ENCODE data around the gene FOXK2.

The FOXK2 gene

GRCh38 chr17:82590881-82591539, 71.5 kb downstream of the FOXK2 start:
- no peak for DNase-seq (ENCODE audit: low read depth)

- no peak for DNase-seq (ENCODE audit: low read depth)
These were observed 72.8 kb downstream of the FOXK2 start for GRCh38 chr17:82592289-82592766.

- peak; percentile 72 for DNase-seq (ENCODE audit: low read depth)
These were observed 73.4 kb downstream of the FOXK2 start for GRCh38 chr17:82592767-82593589.

- no peak for DNase-seq (ENCODE audit: low read depth)
These were observed 74.1 kb downstream of the FOXK2 start for GRCh38 chr17:82593590-82594087.

GRCh38 chr17:82594571-82594970, 75.0 kb downstream of the FOXK2 start:
- DNase-seq (ENCODE audit: low read depth), result no peak

- no peak for DNase-seq (ENCODE audit: low read depth)
These were observed 76.4 kb downstream of the FOXK2 start for GRCh38 chr17:82595893-82596292.

GRCh38 chr17:82596296-82596695, 76.8 kb downstream of the FOXK2 start:
- DNase-seq (ENCODE audit: low read depth), result no peak

- DNase-seq (ENCODE audit: low read depth), result no peak
These were observed 77.5 kb downstream of the FOXK2 start for GRCh38 chr17:82596837-82597672.

- DNase-seq (ENCODE audit: low read depth), result peak; percentile 39
These were observed 79.0 kb downstream of the FOXK2 start for GRCh38 chr17:82598256-82599119.

- no peak for DNase-seq (ENCODE audit: low read depth)
These were observed 80.4 kb downstream of the FOXK2 start for GRCh38 chr17:82599674-82600661.

- DNase-seq (ENCODE audit: low read depth), result no peak
These were observed 81.4 kb downstream of the FOXK2 start for GRCh38 chr17:82600731-82601446.

GRCh38 chr17:82601447-82602000, 82.0 kb downstream of the FOXK2 start:
- DNase-seq (ENCODE audit: low read depth), result no peak

GRCh38 chr17:82602487-82602886, 83.0 kb downstream of the FOXK2 start:
- no peak for DNase-seq (ENCODE audit: low read depth)

- DNase-seq (ENCODE audit: low read depth), result no peak
These were observed 83.6 kb downstream of the FOXK2 start for GRCh38 chr17:82602986-82603710.

GRCh38 chr17:82603981-82604448, 84.5 kb downstream of the FOXK2 start:
- no peak for DNase-seq (ENCODE audit: low read depth)

GRCh38 chr17:82604532-82604931, 85.0 kb downstream of the FOXK2 start:
- DNase-seq (ENCODE audit: low read depth), result no peak

- DNase-seq (ENCODE audit: low read depth), result no peak
These were observed 86.5 kb downstream of the FOXK2 start for GRCh38 chr17:82605939-82606600.

- DNase-seq (ENCODE audit: low read depth), result no peak
These were observed 89.3 kb downstream of the FOXK2 start for GRCh38 chr17:82608816-82609215.

Measured in fibroblast of the conjunctiva (primary cell).